NB4 (cell line): Measurements from ENCODE around the gene CLDN20.

ENCODE experiments used
- CTCF ChIP-seq: IDR thresholded peaks from one replicate; pipeline ENCODE4 v1.5.1; 2012; ENCODE audit warnings: low read depth, low read length
- MAX ChIP-seq: IDR thresholded peaks from 2 replicates; pipeline ENCODE4 v1.6.1; 2011; ENCODE audit warnings: low read depth, low read length
- MYC ChIP-seq: IDR thresholded peaks from 2 replicates; pipeline ENCODE4 v1.6.1; 2011; ENCODE audit warnings: low read depth, low read length
- POLR2A ChIP-seq: IDR thresholded peaks from 2 replicates; pipeline ENCODE4 v1.6.1; 2011; ENCODE audit warnings: mild to moderate bottlenecking; ENCODE audit not compliant: insufficient read length; ENCODE audit errors: extremely low read depth

DNA sequence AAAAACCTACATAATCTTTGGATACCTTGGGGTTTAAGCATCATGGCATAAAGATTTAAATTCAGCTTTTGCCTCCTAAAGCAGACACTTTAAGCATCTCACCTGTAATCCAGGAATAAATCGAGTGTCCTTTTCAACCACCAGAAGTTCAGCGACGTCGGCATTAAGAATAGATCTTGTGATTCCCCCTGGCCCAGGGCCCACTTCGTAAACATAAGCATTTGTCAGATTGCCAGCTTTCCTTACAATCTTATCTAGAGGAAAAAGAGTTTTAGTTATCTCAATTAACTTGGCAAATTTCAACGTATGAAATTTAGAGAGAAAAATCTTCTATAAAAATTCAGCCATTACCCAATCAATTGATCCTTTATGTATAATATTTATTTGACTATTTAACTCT, 47.3 kb downstream of the CLDN20 start:
- TF ChIP-seq CTCF, result no peak
- TF ChIP-seq MAX, result no peak
- TF ChIP-seq POLR2A, result no peak
- TF ChIP-seq MYC, result no peak
